ENCODE results near the gene GBP1. TPM values are rescaled to one million over a fixed set of nuclear protein-coding genes. Genes with fewer than 3 reads are reported as not detected.
"Not testable (repeated sequence)": the region's sequence is repeated elsewhere in the genome, so short reads cannot be mapped to it uniquely, and the experiment has no call there.

Gene GBP1
- total RNA-seq, 2 experiments from 2014 or later, result not detected

DNA sequence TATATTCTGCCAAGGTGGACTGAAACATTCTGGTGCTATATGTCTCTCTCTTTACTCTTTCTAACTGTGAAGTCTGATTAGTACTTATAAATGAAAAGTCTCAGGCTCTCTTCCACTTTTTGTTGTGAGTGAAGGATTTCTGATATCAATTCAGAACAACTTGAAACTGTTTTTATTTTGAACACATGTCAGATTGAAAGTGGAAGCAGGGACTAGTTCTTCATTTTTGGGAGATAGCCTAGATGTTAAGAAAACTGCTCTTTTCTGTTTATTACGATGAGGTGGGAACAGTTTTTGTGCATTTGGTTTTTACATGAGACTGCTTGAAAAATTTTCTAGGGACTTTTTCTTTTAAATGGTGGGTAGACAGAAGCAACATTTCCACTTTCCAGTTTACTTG, 27.8 kb downstream of the GBP1 start:
- H3K27ac ChIP-seq (ENCODE audit: low read depth, low read length, poor library complexity, severe bottlenecking), result no peak overlapping the region
- H3K9me2 ChIP-seq (ENCODE audit: insufficient read depth, low read length), result no peaks in the 10 kb centered on the region
- H3K4me2 ChIP-seq (ENCODE audit: low read length), result no peak overlapping the region
- H3K4me1 ChIP-seq (ENCODE audit: insufficient read depth, low read length, poor library complexity, severe bottlenecking), result no peaks in the 10 kb centered on the region
- H3K4me3 ChIP-seq (ENCODE audit: low read depth, low read length, poor library complexity, severe bottlenecking), result no peak overlapping the region
- ChIA-PET POLR2A (interaction anchor here (0.6 kb wide), 1 partner anchor 102 kb away, joined by 3 read pairs; no protein-coding TSS in a partner anchor), CTCF (ENCODE audit: unreplicated experiment) (no interaction called here)
- no peak for TF ChIP-seq EZH2phosphoT487 (IDR thresholded peaks at IDR 0.05; ENCODE audit: borderline replicate concordance, low read depth, low read length)
- TF ChIP-seq, protein P1, sequence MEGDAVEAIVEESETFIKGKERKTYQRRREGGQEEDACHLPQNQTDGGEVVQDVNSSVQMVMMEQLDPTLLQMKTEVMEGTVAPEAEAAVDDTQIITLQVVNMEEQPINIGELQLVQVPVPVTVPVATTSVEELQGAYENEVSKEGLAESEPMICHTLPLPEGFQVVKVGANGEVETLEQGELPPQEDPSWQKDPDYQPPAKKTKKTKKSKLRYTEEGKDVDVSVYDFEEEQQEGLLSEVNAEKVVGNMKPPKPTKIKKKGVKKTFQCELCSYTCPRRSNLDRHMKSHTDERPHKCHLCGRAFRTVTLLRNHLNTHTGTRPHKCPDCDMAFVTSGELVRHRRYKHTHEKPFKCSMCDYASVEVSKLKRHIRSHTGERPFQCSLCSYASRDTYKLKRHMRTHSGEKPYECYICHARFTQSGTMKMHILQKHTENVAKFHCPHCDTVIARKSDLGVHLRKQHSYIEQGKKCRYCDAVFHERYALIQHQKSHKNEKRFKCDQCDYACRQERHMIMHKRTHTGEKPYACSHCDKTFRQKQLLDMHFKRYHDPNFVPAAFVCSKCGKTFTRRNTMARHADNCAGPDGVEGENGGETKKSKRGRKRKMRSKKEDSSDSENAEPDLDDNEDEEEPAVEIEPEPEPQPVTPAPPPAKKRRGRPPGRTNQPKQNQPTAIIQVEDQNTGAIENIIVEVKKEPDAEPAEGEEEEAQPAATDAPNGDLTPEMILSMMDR (conservative IDR thresholded peaks at IDR 0.05; ENCODE audit: low read length), result no peak
- intact Hi-C loops (cut with micrococcal nuclease; ENCODE audit: unreplicated experiment), result no loop called here
- no peaks in the 10 kb centered on the region for H3K36me3 ChIP-seq (ENCODE audit: insufficient read depth, low read length)
- no peak for DNase-seq (ENCODE audit: low spot score)
- H4K20me1 ChIP-seq (ENCODE audit: insufficient read depth, low read length), result no peaks in the 10 kb centered on the region
- H3K79me2 ChIP-seq (ENCODE audit: insufficient read depth, low read depth, low read length), result no peaks in the 10 kb centered on the region
- no peak overlapping the region for H2AFZ ChIP-seq (ENCODE audit: low read length)
- no peaks in the 10 kb centered on the region for H3K9me3 ChIP-seq (ENCODE audit: low read length)
- BruUV-seq (replicated peaks), result no TSS peak

DNA sequence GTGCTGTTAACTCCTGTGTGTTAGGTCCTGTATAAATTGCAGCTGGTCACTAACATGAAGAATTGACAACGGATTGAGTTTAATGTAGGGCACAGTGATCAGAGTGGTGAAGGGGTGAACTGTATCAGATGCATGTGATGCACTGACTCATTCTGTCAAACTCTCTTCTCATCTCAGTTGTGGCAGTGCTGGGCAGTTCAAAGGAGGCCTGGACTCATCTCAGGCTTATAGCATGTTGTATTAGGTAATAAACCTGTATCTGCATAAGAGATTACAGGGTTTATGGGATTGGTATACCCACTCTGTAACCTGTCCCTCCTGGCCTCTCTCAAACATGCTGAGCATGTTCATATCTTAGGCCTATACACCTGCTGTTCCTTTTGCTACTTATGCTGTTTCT, 29.9 kb downstream of the GBP1 start:
- no peak overlapping the region for H3K27ac ChIP-seq (ENCODE audit: low read depth, low read length, poor library complexity, severe bottlenecking)
- BruUV-seq (replicated peaks), result no TSS peak
- DNase-seq (ENCODE audit: low spot score), result no peak

DNA sequence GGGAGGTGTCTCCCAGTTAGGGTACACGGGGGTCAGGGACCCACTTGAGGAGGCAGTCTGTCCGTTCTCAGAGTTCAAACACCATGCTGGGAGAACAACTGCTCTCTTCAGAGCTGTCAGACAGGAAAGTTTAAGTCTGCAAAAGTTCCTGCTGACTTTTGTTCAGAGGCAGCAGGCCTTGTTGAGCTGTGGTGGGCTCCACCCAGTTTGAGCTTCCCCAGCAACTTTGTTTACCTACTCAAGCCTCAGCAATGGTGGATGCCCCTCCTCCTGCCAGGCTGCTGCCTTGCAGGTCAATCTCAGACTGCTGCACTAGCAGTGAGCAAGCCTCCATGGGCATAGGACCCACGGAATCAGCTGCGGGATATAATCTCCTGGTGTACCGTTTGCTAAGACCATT, 31.0 kb downstream of the GBP1 start:
- H3K4me2 ChIP-seq (ENCODE audit: low read length); H3K9me2 ChIP-seq (ENCODE audit: insufficient read depth, low read length); BruUV-seq (replicated peaks); H3K79me2 ChIP-seq (ENCODE audit: insufficient read depth, low read depth, low read length); H3K9me3 ChIP-seq (ENCODE audit: low read length); DNase-seq (ENCODE audit: low spot score); H2AFZ ChIP-seq (ENCODE audit: low read length); CTCF ChIA-PET (ENCODE audit: unreplicated experiment); H4K20me1 ChIP-seq (ENCODE audit: insufficient read depth, low read length); H3K4me1 ChIP-seq (ENCODE audit: insufficient read depth, low read length, poor library complexity, severe bottlenecking); H3K36me3 ChIP-seq (ENCODE audit: insufficient read depth, low read length); POLR2A ChIA-PET; H3K27ac ChIP-seq (ENCODE audit: low read depth, low read length, poor library complexity, severe bottlenecking); H3K4me3 ChIP-seq (ENCODE audit: low read depth, low read length, poor library complexity, severe bottlenecking); intact Hi-C loops (cut with micrococcal nuclease; ENCODE audit: unreplicated experiment): not testable (repeated sequence)

More for the DNA sequence above, 29.9 kb downstream of the GBP1 start:
- H2AFZ ChIP-seq (ENCODE audit: low read length), result no peak overlapping the region
- no peaks in the 10 kb centered on the region for H3K4me1 ChIP-seq (ENCODE audit: insufficient read depth, low read length, poor library complexity, severe bottlenecking)
- intact Hi-C loops (cut with micrococcal nuclease; ENCODE audit: unreplicated experiment), result no loop called here
- CTCF ChIA-PET (ENCODE audit: unreplicated experiment), result no interaction called here
- no peak overlapping the region for H3K4me3 ChIP-seq (ENCODE audit: low read depth, low read length, poor library complexity, severe bottlenecking)
- TF ChIP-seq, protein P1 (conservative IDR thresholded peaks at IDR 0.05; ENCODE audit: low read length), result no peak
- TF ChIP-seq EZH2phosphoT487 (IDR thresholded peaks at IDR 0.05; ENCODE audit: borderline replicate concordance, low read depth, low read length), result no peak
- no peaks in the 10 kb centered on the region for H4K20me1 ChIP-seq (ENCODE audit: insufficient read depth, low read length)
- no peak overlapping the region for H3K4me2 ChIP-seq (ENCODE audit: low read length)
- H3K9me2 ChIP-seq (ENCODE audit: insufficient read depth, low read length), result no peaks in the 10 kb centered on the region
- H3K79me2 ChIP-seq (ENCODE audit: insufficient read depth, low read depth, low read length), result no peaks in the 10 kb centered on the region
- H3K9me3 ChIP-seq (ENCODE audit: low read length), result no peaks in the 10 kb centered on the region
- no peaks in the 10 kb centered on the region for H3K36me3 ChIP-seq (ENCODE audit: insufficient read depth, low read length)
- POLR2A ChIA-PET, result no interaction called here

DNA sequence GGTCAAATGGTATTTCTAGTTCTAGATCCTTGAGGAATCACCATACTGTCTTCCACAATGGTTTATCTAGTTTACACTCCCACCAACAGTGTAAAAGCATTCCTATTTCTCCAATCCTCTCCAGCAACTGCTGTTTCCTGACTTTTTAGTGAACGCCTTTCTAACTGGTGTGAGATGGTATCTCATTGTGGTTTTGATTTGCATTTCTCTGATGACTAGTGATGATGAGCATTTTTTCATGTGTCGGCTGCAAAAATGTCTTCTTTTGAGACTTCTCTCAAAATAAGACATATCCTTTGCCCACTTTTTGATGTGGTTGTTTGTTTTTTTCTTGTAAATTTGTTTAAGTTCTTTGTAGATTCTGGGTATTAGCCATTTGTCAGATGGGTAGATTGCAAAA, 36.0 kb downstream of the GBP1 start:
- intact Hi-C loops (cut with micrococcal nuclease; ENCODE audit: unreplicated experiment); BruUV-seq (replicated peaks); H3K9me2 ChIP-seq (ENCODE audit: insufficient read depth, low read length); H3K4me1 ChIP-seq (ENCODE audit: insufficient read depth, low read length, poor library complexity, severe bottlenecking); H3K4me3 ChIP-seq (ENCODE audit: low read depth, low read length, poor library complexity, severe bottlenecking); H3K79me2 ChIP-seq (ENCODE audit: insufficient read depth, low read depth, low read length); H3K36me3 ChIP-seq (ENCODE audit: insufficient read depth, low read length); H3K4me2 ChIP-seq (ENCODE audit: low read length); H2AFZ ChIP-seq (ENCODE audit: low read length); DNase-seq (ENCODE audit: low spot score); H4K20me1 ChIP-seq (ENCODE audit: insufficient read depth, low read length); POLR2A ChIA-PET; CTCF ChIA-PET (ENCODE audit: unreplicated experiment); H3K27ac ChIP-seq (ENCODE audit: low read depth, low read length, poor library complexity, severe bottlenecking); H3K9me3 ChIP-seq (ENCODE audit: low read length): not testable (repeated sequence)

All from OCI-LY7 (cell line).